Measurements from ENCODE around the gene TNFRSF12A. TPM values are rescaled to one million over a fixed set of nuclear protein-coding genes. Genes with fewer than 3 reads are reported as not detected.

TNFRSF12A gene
- total RNA-seq, 2 donors from 2014 or later: 7.6 to 14.6 TPM

DNA sequence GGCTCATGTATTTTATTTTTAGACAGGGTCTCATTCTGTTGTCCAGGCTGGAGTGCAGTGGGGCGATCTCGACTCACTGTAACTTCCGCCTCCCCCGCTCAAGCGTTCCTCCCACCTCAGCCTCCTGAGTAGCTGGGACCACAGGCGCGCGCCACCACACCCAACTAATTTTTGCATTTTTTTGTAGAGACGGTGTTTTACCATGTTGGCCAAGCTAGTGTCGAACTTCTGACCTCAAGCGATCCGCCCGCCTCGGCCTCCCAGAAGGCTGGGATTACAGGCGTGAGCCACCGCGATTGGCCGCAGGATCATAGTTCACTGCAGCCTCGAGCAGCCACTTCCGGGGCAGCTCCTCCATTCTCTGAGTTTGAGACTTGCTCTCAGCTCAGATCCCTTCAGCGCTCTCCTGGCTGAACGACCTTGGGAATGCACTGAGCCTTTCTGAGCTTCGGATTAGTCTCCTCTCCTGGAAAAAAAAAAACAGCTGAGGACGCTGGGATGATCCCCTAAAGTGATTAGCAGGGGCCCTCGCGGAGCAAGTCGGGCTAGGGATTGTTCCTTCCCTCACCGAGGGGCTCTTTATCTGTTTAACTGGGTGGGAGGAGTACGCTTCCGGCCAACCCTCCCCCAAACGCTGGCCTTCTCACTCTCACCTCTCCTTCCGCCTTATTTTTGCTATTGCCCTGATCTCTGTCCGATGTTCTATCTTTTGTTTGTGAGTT, 38.8 kb upstream of the TNFRSF12A start:
- no peak for DNase-seq (ENCODE audit: low spot score in 2 of 2)
- H3K9me3 Mint-ChIP-seq: no peaks in the 10 kb centered on the region
- no peak for ATAC-seq
- peaks cover 12 to 13% of the 10 kb centered on the region in 2 donors for H3K36me3 Mint-ChIP-seq
- peak overlapping the region; percentile 86 to 89 for H3K27ac Mint-ChIP-seq

DNA sequence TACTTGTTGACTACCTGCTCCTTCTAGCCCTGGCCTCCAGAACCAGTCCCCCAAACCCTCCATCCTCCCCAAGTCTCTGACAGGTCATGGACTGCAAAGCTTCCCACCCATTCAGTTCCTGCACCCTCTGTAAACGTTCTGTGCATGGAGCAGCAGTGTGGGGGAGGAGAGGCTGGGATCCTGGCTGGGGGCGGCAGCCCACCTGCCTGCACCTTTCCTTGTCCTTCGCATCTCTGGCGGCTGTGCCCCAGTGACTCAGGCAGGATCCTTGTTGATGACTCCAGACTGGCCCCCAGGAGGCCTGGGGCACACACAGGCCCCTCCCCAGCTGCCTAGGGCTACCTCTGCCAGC, 38.3 kb upstream of the TNFRSF12A start:
- H3K9me3 Mint-ChIP-seq: no peaks in the 10 kb centered on the region
- ATAC-seq (no peak), DNase-seq (ENCODE audit: low spot score in 2 of 2) (no peak)
- H3K27ac Mint-ChIP-seq: peak overlapping the region in 1 of 2 donors; percentile 26
- H3K36me3 Mint-ChIP-seq: peaks cover 12 to 13% of the 10 kb centered on the region in 2 donors

DNA sequence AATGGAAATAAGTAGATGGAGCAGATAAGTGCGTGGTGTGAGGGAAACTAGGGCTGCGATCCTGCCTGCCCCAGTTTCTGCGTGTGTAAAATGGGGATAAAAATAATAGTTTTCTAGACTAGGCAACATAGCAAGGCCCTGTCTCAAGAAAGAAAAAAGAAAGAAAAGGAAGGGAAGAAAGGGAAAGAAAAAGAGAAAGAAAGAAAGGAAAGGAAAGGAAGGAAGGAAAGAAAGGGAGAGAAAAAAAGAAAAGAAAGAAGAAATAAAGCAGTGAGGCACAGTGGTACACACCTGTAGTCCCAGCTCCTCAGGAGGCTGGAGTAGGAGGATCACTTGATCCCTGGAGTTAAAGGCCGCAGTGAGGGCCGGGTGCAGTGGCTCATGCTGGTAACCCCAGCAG, 37.8 kb upstream of the TNFRSF12A start:
- Mint-ChIP-seq H3K27ac (no peak overlapping the region), H3K36me3 (peaks cover 12 to 13% of the 10 kb centered on the region in 2 donors), H3K9me3 (no peaks in the 10 kb centered on the region)
- DNase-seq (ENCODE audit: low spot score in 2 of 2): no peak
- no peak for ATAC-seq

- H3K9me3 Mint-ChIP-seq: no peaks in the 10 kb centered on the region
- ATAC-seq (peak; percentile 62 to 68), DNase-seq (ENCODE audit: low spot score in 2 of 2) (peak; percentile 75 to 84)
- peaks cover 6 to 7% of the 10 kb centered on the region in 2 donors for H3K36me3 Mint-ChIP-seq
- H3K27ac Mint-ChIP-seq: no peak overlapping the region
Measured at GRCh38 chr16:2983706-2984136, 36.4 kb upstream of the TNFRSF12A start.

DNA sequence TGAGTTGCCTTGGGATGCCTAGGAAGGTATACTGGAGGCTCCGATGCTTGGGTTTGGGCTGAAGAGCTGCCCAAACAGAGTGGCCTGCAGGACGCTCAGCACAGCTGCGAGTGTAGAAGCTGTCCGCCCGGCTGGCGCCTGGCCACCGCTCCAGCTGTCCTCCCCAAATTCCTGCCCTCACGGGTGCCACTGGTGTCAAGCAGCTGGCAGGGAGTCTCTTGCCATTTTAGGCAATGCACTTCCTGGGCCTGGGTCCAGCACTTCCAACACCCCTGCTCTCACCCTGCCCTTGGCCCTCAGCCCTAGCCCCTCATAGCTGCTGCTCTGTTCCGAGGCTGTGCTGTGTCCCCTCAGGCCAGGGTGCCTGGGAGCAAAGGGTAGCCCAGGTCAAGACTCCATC, 34.7 kb upstream of the TNFRSF12A start:
- H3K27ac Mint-ChIP-seq: no peak overlapping the region
- DNase-seq (ENCODE audit: low spot score in 2 of 2) (no peak), ATAC-seq (no peak)
- H3K9me3 Mint-ChIP-seq: no peaks in the 10 kb centered on the region
- no peaks in the 10 kb centered on the region for H3K36me3 Mint-ChIP-seq

DNA sequence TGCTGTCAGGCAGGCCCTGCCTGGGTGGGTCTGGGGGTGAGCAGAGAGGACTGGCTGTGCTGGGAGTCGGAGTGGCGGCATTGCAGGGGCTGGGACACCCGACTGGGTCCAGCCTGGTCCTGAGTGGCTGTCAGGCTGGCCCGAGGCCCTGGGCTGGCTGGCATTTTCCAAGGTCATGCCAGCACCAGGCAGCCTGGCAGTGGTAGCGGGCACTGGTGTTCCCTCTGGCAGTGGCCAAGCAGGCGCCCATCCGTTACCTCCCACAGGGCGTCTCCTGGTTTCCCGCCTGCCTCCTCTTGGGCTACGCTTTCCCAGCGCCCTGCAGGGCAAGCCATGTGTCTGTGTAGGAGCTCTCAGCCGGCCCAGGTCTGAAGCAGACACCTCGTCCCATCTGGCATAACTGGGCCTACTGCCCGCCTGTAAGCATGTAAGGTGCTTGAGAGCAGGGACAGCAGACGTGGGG, 34.2 kb upstream of the TNFRSF12A start:
- no peaks in the 10 kb centered on the region for H3K9me3 Mint-ChIP-seq
- H3K27ac Mint-ChIP-seq: no peak overlapping the region
- no peak for ATAC-seq
- H3K36me3 Mint-ChIP-seq: no peaks in the 10 kb centered on the region
- no peak for DNase-seq (ENCODE audit: low spot score in 2 of 2)

DNA sequence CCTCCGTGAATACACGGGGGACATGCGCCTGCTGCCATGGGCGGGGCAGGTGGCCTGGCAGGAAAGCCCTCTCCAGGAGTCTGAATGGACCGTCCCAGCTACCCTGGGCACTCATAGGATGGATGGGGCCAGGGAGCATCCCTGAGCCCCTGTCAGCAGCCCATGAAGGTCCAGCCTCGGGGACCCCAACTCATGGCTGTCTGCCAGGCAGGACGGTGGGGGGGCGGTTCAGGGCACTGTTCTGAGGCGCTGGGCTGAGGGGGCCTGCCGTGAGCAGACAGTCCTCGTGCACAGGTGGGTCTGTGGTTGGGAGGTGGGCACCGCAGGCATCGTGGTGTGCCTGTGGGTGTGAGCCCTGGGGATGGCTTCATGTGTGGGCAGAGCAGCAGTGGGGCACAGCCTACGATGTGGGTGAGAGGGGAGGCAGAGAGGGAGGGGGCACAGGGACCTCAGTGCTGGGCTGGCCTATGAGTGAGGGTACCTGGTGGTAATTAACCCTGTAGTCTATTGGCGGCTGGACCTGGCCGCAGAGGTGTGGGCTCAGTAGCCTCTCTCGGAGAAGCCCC, 33.5 kb upstream of the TNFRSF12A start:
- ATAC-seq: no peak
- H3K36me3 Mint-ChIP-seq: no peaks in the 10 kb centered on the region
- H3K9me3 Mint-ChIP-seq: no peaks in the 10 kb centered on the region
- DNase-seq (ENCODE audit: low spot score in 2 of 2): no peak
- H3K27ac Mint-ChIP-seq: no peak overlapping the region

DNA sequence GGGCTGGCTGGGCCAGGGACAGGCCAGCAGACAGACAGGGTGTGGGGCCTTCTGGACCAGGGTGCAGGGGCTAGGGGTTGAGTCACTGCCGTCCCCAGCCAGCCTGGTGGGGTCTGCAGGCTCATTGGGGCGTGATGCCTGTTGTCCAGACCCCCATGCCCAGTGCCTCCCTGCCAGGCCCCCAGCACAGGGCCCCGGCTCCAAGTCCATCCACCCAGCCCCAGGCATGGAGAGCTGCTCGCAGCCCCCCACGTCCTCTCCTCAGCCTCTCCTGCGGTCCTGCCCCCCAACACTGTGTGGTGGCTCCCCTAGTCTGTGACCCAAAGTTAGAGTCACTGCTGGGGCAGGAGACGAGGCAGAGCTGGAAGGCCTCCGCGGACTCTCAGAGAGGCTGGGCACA, 32.9 kb upstream of the TNFRSF12A start:
- no peak for DNase-seq (ENCODE audit: low spot score in 2 of 2)
- no peaks in the 10 kb centered on the region for H3K9me3 Mint-ChIP-seq
- no peak overlapping the region for H3K27ac Mint-ChIP-seq
- ATAC-seq: no peak
- H3K36me3 Mint-ChIP-seq: no peaks in the 10 kb centered on the region

DNA sequence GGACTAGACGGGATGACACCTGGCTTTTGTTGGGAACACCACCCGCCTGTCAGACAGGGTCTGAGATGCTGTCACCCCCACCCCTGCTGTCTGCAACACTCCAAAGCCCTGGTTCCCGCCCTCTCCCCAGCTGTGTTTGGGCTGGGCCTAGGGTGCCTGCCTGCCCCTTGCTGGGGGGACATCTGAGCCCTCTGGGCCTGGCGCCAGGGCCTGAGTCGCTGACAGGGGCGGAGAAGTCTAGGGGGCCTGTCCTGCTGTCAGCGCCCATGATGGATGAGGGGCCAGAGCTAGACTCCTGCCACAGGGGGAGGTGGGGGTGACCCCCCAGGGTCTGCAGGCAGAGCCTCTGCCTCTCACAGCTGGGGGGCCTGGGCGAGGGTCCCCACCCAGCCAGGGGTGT, 32.3 kb upstream of the TNFRSF12A start:
- no peak for DNase-seq (ENCODE audit: low spot score in 2 of 2)
- H3K36me3 Mint-ChIP-seq: no peaks in the 10 kb centered on the region

DNA sequence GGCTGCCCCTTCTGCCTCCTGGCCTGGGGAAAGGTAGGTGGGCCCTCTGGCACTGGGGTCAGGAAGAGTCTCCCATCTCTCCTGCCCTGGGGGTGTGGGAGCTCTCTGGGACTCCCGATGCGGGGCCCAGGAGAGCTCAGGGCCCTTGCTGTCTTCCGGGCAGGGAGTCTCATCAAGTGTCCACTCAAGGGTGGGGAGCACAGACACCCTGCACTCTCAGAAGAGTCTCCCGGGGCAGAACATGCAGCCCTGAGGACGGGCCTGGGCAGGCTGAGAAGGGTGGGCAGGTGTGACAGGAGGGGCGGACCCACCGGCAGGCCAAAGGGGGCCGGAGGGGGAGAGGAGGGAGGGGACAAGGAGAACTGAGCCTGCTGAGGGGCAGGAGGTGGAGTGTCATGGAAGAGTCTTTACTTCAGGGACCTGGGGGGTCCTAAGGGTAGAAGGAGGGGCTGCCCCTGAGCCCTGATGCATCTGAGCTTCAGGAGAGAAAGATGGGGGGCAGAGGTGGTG, 31.5 kb upstream of the TNFRSF12A start:
- Mint-ChIP-seq H3K9me3 (no peaks in the 10 kb centered on the region), H3K36me3 (no peaks in the 10 kb centered on the region), H3K27ac (no peak overlapping the region)
- ATAC-seq (no peak), DNase-seq (ENCODE audit: low spot score in 2 of 2) (no peak)

More for the DNA sequence above, 32.3 kb upstream of the TNFRSF12A start:
- ATAC-seq: no peak
- Mint-ChIP-seq H3K27ac (no peak overlapping the region), H3K9me3 (no peaks in the 10 kb centered on the region)

DNA sequence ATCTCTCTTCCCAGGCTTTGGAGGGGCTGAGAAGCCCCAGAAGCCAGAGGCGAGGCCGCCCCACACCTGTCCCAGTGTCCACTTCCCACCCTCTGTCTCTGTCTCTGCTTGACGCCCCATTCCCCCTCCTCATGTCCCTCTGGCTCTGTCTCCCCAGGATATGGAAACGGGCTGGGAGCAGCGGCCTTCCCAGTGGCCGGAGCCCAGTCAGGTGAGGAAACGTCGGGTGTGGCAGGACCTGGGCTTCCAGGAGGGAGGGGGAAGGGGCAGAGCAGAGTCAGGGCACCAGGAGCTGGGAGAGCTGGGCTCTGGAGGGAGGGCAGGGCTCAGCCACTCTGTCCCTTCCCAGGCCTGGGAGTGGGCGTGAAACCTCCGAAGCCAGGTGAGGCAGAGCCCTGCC, 29.3 kb upstream of the TNFRSF12A start:
- ATAC-seq (no peak), DNase-seq (ENCODE audit: low spot score in 2 of 2) (no peak)
- Mint-ChIP-seq H3K36me3 (no peaks in the 10 kb centered on the region), H3K9me3 (no peaks in the 10 kb centered on the region), H3K27ac (no peak overlapping the region)

- DNase-seq (ENCODE audit: low spot score in 2 of 2) (no peak), ATAC-seq (no peak)
- Mint-ChIP-seq H3K27ac (no peak overlapping the region), H3K9me3 (no peaks in the 10 kb centered on the region), H3K36me3 (no peaks in the 10 kb centered on the region)
Measured at GRCh38 chr16:2991566-2992261, 28.5 kb upstream of the TNFRSF12A start.

GRCh38 chr16:2992383-2993081, 27.6 kb upstream of the TNFRSF12A start:
- Mint-ChIP-seq H3K36me3 (no peaks in the 10 kb centered on the region), H3K9me3 (no peaks in the 10 kb centered on the region), H3K27ac (no peak overlapping the region)
- DNase-seq (ENCODE audit: low spot score in 2 of 2) (no peak), ATAC-seq (no peak)

DNA sequence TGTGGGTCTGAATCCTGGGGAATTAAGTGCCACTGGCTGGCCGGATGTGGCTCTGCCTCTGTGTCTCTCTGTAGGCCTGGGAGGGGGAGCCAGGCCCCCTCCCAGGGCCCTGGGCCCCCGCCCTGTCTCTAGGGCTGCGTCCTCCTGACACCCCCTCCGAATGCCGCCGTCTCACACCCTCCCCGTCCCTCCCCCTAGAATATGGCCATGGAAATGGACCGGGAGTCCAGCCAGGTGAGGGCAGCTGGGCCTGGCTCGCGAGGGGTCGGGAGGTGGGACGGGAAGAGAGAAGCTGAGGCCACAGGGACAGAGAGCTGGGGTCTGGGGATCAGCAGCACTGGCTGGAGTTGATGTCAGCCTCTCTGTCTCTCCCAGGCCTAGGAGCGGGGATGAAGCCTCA, 23.9 kb upstream of the TNFRSF12A start:
- DNase-seq (ENCODE audit: low spot score in 2 of 2) (no peak), ATAC-seq (no peak)
- Mint-ChIP-seq H3K36me3 (no peaks in the 10 kb centered on the region), H3K27ac (no peak overlapping the region), H3K9me3 (no peaks in the 10 kb centered on the region)

DNA sequence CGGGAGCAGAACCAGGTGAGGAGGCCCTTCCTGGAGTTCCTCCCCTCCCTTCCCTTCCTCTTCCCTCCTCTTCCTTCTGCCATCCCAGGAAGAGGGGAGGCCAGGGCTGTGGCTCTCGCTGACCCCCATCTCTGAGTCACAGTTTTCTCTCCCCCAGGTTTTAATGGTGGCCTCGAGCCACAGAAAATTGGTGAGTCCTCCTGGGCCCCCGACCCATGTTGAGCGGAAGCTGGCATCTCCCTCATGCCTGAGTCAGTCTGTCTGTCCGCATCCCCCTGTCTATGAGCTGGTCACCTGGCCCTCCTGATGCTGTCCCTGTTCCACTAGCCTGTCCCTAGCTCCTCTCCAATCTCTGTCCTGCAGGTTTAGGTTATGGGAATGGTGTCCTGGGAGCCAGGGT, 20.2 kb upstream of the TNFRSF12A start:
- no peak for DNase-seq (ENCODE audit: low spot score in 2 of 2)
- H3K27ac Mint-ChIP-seq: no peak overlapping the region
- ATAC-seq: no peak
- H3K36me3 Mint-ChIP-seq: no peaks in the 10 kb centered on the region
- H3K9me3 Mint-ChIP-seq: no peaks in the 10 kb centered on the region

- ATAC-seq (no peak), DNase-seq (ENCODE audit: low spot score in 2 of 2) (no peak)
Measured at GRCh38 chr16:3000540-3000939, 19.6 kb upstream of the TNFRSF12A start.

GRCh38 chr16:3001316-3001715, 18.9 kb upstream of the TNFRSF12A start:
- ATAC-seq (no peak), DNase-seq (ENCODE audit: low spot score in 2 of 2) (no peak)
- Mint-ChIP-seq H3K27ac (no peak overlapping the region), H3K9me3 (no peaks in the 10 kb centered on the region), H3K36me3 (no peaks in the 10 kb centered on the region)

More at GRCh38 chr16:3000540-3000939, 19.6 kb upstream of the TNFRSF12A start:
- no peaks in the 10 kb centered on the region for H3K36me3 Mint-ChIP-seq
- no peaks in the 10 kb centered on the region for H3K9me3 Mint-ChIP-seq
- no peak overlapping the region for H3K27ac Mint-ChIP-seq
